ENCODE data around the gene FAM118B. TPM values are rescaled to one million over a fixed set of nuclear protein-coding genes. Genes with fewer than 3 reads are reported as not detected.

Gene FAM118B
- polyA plus RNA-seq, 1 experiment: 14.2 TPM

DNA sequence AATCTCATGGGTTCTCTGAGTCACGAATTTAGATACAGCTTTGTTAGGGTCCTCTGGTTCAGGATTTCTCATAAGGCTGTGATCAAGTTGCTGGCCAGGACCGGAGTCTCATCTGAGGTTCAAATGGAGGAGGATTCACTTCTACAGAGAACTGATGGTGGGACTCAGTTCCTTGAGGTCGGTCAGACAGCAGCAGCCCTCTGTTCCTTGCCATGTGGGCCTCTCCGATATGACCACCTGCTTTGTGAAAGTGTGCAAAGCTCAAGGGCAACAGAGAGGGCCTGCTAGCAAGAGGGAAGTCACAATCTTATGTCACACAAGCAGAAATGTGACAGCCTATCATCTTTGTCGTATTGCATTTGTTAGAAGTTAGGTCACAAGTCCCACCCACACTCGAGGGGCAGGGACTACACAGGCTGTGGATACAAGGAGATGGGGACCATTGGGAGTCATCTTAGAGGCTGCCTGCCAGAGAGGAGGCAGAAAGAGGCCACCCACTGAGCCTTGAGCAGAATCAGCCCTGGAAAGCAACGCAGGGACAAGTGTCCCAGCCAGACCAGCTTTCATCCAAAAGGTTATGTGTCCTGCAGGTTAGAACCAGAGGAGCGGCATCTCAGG lies 34.6 kb upstream of the FAM118B start:
- ChIA-PET POLR2A (no interaction called here), CTCF (no interaction called here)
- no peak overlapping the region for H3K4me3 ChIP-seq (ENCODE audit: low read depth, low read length)
- no peak for DNase-seq (ENCODE audit: low read depth)
- no peaks in the 10 kb centered on the region for H3K36me3 ChIP-seq (ENCODE audit: control insufficient read depth, insufficient read depth, low read length)
- H3K27me3 ChIP-seq (ENCODE audit: control insufficient read depth, insufficient read depth, low read length): no peaks in the 10 kb centered on the region; the same call in 1 of the 2 replicates
- TF ChIP-seq, protein P1, sequence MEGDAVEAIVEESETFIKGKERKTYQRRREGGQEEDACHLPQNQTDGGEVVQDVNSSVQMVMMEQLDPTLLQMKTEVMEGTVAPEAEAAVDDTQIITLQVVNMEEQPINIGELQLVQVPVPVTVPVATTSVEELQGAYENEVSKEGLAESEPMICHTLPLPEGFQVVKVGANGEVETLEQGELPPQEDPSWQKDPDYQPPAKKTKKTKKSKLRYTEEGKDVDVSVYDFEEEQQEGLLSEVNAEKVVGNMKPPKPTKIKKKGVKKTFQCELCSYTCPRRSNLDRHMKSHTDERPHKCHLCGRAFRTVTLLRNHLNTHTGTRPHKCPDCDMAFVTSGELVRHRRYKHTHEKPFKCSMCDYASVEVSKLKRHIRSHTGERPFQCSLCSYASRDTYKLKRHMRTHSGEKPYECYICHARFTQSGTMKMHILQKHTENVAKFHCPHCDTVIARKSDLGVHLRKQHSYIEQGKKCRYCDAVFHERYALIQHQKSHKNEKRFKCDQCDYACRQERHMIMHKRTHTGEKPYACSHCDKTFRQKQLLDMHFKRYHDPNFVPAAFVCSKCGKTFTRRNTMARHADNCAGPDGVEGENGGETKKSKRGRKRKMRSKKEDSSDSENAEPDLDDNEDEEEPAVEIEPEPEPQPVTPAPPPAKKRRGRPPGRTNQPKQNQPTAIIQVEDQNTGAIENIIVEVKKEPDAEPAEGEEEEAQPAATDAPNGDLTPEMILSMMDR (IDR thresholded peaks at IDR 0.05; ENCODE audit: insufficient read depth, low read depth, low read length): no peak

DNA sequence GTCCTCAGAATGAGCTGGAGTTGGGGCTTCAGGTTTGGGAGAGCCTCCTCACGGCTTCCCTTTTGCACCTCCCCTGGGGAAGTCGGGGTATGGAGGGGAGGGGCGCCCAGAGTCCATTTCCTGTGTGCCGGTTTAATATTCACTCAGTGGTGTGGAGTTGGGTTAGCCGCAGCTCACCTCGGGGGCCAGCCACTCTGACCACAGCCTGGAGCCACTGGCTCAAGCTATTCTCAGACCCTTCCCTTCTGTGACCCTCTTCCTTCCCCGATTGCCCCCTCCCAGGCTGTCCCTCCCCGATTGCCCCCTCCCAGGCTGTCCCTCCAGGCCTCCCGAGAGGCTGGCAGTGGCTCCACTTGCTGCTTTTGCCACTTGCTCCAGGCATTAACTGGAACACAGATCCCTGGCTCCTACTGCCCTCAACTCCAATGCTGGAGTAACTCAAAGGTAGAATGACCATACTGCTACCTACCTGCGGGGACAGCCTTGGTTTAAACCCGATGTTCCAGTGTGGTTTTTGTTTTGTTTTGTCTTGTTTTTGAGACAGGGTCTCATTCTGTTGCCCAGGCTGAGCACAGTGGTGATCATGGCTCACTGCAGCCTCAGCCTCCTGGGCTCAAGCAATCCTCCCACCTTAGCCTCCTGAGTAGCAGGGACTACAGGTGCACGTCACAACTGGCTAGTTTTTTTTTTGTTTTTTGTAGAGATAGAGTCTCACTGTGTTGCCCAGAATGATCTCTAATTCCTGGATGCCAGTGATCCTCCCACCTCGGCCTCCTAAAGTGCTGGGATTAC lies 29.4 kb upstream of the FAM118B start:
- TF ChIP-seq, protein P1 (IDR thresholded peaks at IDR 0.05; ENCODE audit: insufficient read depth, low read depth, low read length): no peak
- H3K36me3 ChIP-seq (ENCODE audit: control insufficient read depth, insufficient read depth, low read length): no peaks in the 10 kb centered on the region
- ChIA-PET POLR2A (no interaction called here), CTCF (interaction anchor here (0.7 to 1.3 kb wide), 2 partner anchors 16 to 241 kb away, joined by 3 read pairs; no protein-coding TSS in a partner anchor)
- H3K27me3 ChIP-seq (ENCODE audit: control insufficient read depth, insufficient read depth, low read length): no peaks in the 10 kb centered on the region; the same call in 1 of the 2 replicates
- no peak for DNase-seq (ENCODE audit: low read depth)
- no peak overlapping the region for H3K4me3 ChIP-seq (ENCODE audit: low read depth, low read length)

DNA sequence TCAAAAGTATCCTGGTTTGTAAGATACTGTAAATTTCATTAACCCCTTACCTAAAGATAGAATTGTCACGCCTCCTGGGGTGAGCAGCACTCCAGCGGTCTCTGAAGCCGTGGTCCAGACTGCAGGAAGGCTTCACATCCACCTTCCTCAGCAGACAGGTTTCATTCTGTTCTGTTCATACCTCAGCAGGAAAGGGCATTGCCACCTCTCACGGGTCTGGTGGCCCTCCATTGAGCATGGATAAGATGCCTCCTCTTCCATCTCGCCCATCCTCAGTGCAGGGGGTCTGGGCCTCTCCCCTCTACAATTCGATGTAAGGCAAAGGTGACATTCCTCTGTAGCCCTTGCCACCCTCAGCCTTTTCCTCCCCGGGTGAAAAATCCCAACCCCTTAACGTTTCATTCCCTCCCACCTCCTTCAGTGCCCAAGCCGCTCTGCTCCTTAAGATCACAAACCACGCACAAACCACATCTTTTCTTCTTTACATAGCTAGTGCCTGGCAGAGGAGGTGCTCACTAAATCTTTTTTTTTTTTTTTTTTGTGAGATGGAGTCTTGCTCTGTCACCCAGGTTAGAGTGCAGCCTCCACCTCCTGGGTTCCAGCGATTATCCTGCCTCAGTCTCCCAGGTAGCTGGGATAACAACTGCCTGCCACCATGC lies 28.7 kb upstream of the FAM118B start:
- CTCF ChIA-PET: interaction anchor here (1.9 kb wide), 1 partner anchor 10 kb away, joined by 8 read pairs; no protein-coding TSS in a partner anchor
- TF ChIP-seq, protein P1 (IDR thresholded peaks at IDR 0.05; ENCODE audit: insufficient read depth, low read depth, low read length): no peak

DNA sequence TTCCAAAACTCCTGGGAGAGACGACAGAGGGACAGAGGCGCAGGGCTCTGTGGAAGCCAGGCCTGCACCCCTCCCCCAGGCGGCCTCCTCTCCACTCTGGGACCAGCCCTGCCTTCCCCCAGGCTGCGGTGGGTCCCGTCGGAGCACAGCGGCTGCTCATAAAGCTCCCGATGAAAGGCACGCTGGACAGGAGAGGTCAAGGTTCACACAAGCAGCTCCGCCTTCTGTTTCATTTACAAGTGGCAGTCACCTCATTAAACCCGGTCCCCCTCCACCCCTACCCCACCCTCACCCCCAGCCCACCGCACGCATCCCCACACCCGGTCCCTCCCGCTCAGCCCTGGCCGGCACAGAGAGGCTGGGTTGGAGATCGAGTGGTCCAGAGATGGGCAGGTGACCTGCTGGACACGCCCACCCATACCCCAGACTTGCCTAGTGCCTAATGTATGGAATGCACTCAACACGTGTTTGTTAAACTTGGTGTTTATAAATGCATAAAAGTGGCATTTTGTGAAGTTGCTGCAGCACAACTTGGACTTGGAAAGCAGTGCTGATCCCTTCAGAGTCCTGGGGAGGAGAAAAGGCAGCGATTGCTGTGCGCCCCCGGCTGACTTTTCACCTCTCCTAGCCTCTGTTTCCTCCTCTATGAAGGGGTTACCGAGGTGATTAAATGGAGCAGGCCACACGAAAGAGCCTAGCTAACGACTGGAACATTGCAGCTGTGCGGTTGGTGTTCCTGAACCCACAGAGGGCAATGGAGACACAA lies 26.1 kb upstream of the FAM118B start:
- Histone ChIP-seq H3K36me3 (ENCODE audit: control insufficient read depth, insufficient read depth, low read length) (no peaks in the 10 kb centered on the region), H3K27me3 (ENCODE audit: control insufficient read depth, insufficient read depth, low read length) (no peaks in the 10 kb centered on the region), H3K4me3 (ENCODE audit: low read depth, low read length) (no peak overlapping the region)
- TF ChIP-seq, protein P1 (IDR thresholded peaks at IDR 0.05; ENCODE audit: insufficient read depth, low read depth, low read length): no peak
- DNase-seq (ENCODE audit: low read depth): no peak
- ChIA-PET CTCF (interaction anchor here (0.9 to 1.6 kb wide), 3 partner anchors 10 to 253 kb away, joined by 3 to 4 read pairs (median 3); no protein-coding TSS in a partner anchor), POLR2A (no interaction called here)

More for the DNA sequence above, 28.7 kb upstream of the FAM118B start:
- no peaks in the 10 kb centered on the region for H3K27me3 ChIP-seq (ENCODE audit: control insufficient read depth, insufficient read depth, low read length)
- DNase-seq (ENCODE audit: low read depth): no peak
- POLR2A ChIA-PET: no interaction called here
- no peaks in the 10 kb centered on the region for H3K36me3 ChIP-seq (ENCODE audit: control insufficient read depth, insufficient read depth, low read length)
- H3K4me3 ChIP-seq (ENCODE audit: low read depth, low read length): no peak overlapping the region

Measured in BJ (cell line).